ENCODE measurements around the gene RFC4.
"Not testable (repeated sequence)": the region's sequence is repeated elsewhere in the genome, so short reads cannot be mapped to it uniquely, and the experiment has no call there.

Gene RFC4

GRCh38 chr3:186806089-186807055, at the start of gene RFC4:
Gene RFC4, minus strand, starts transcription at chr3:186806482. Its CDS starts 1,769 bp downstream, at chr3:186804713.
- DNase-seq (ENCODE audit: low read depth, low spot score): no peak

GRCh38 chr3:186854954-186855353, 48.7 kb upstream of the RFC4 start:
- no peak for DNase-seq (ENCODE audit: low read depth, low spot score)

- no peak for DNase-seq (ENCODE audit: low read depth, low spot score)
Measured at GRCh38 chr3:186854146-186854545, 47.9 kb upstream of the RFC4 start.

- DNase-seq (ENCODE audit: low read depth, low spot score): no peak
Measured at GRCh38 chr3:186852994-186853393, 46.7 kb upstream of the RFC4 start.

- DNase-seq (ENCODE audit: low read depth, low spot score): not testable (repeated sequence)
Measured at GRCh38 chr3:186851835-186852234, 45.6 kb upstream of the RFC4 start.

- no peak for DNase-seq (ENCODE audit: low read depth, low spot score)
Measured at GRCh38 chr3:186849374-186849975, 43.2 kb upstream of the RFC4 start.

- no peak for DNase-seq (ENCODE audit: low read depth, low spot score)
Measured at GRCh38 chr3:186847437-186847836, 41.2 kb upstream of the RFC4 start.

GRCh38 chr3:186845756-186846155, 39.5 kb upstream of the RFC4 start:
- DNase-seq (ENCODE audit: low read depth, low spot score): no peak

- DNase-seq (ENCODE audit: low read depth, low spot score): no peak
Measured at GRCh38 chr3:186844908-186845307, 38.6 kb upstream of the RFC4 start.

GRCh38 chr3:186843039-186843432, 36.8 kb upstream of the RFC4 start:
- DNase-seq (ENCODE audit: low read depth, low spot score): no peak

GRCh38 chr3:186842426-186843038, 36.2 kb upstream of the RFC4 start, which contains the start of gene ADIPOQ:
Gene ADIPOQ, plus strand, starts transcription at chr3:186842710. Its CDS starts 10,349 bp downstream, at chr3:186853059.
- no peak for DNase-seq (ENCODE audit: low read depth, low spot score)

GRCh38 chr3:186841620-186842019, 35.3 kb upstream of the RFC4 start:
- DNase-seq (ENCODE audit: low read depth, low spot score): no peak

GRCh38 chr3:186839874-186840641, 33.8 kb upstream of the RFC4 start:
- DNase-seq (ENCODE audit: low read depth, low spot score): no peak

- DNase-seq (ENCODE audit: low read depth, low spot score): no peak
Measured at GRCh38 chr3:186832276-186832675, 26.0 kb upstream of the RFC4 start.

GRCh38 chr3:186831798-186832197, 25.5 kb upstream of the RFC4 start:
- no peak for DNase-seq (ENCODE audit: low read depth, low spot score)

- no peak for DNase-seq (ENCODE audit: low read depth, low spot score)
Measured at GRCh38 chr3:186828340-186828739, 22.1 kb upstream of the RFC4 start.

GRCh38 chr3:186826976-186827857, 20.9 kb upstream of the RFC4 start:
- no peak for DNase-seq (ENCODE audit: low read depth, low spot score)

- DNase-seq (ENCODE audit: low read depth, low spot score): no peak
Measured at GRCh38 chr3:186826410-186826975, 20.2 kb upstream of the RFC4 start.

- DNase-seq (ENCODE audit: low read depth, low spot score): no peak
Measured at GRCh38 chr3:186825872-186826409, 19.7 kb upstream of the RFC4 start.

- peak; percentile 62 for DNase-seq (ENCODE audit: low read depth, low spot score)
Measured at GRCh38 chr3:186825294-186825821, 19.1 kb upstream of the RFC4 start.
